8988T (cell line): ENCODE data around the gene NUP88.

Experiments
- DNase-seq: peaks from one replicate; pipeline ENCODE4 v3.0.0; 2011

Gene NUP88

DNA sequence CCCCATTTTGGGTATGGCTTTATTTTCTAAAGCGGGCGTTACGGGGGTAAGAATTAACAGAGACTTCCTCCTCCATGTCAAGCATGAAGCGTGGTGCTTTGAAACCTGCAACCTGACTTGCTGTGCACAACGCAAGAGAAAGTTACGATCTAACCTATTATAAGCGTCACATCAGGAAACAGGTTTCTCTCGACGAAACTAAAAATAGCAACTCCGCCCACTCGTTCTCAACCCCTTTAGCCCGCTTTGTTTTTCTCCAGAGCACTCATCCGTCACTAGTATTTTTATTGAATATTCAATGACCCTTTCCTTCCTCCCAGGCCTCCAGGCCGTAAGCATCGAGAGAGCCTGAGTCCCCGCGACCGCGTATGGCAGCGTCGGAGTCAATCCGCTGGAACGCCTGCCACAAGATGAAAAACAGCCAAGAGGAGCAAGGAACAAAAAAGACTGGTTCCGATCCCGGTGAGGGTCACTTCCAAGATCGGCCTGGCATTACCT, 555 bp downstream of the NUP88 start:
- DNase-seq: no peak

DNA sequence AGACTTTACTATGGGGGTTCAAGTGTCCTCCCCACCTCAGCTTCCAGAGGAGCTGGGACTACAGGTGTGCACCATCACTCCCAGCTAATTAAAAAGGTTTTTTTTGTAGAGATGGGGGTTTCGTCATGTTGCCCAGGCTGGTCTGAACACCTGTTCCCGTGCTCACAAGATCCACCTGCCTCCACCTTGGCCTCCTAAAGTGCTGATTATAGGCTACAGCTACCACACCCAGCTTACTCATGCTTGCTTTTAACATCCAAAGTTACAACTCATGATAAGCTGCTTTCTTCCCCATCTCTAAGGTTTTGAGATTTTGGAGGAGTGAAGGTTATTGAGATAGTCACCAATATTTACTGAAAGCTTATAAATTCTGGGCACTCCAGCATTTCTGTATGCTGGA, 2.6 kb downstream of the NUP88 start:
- no peak for DNase-seq

DNA sequence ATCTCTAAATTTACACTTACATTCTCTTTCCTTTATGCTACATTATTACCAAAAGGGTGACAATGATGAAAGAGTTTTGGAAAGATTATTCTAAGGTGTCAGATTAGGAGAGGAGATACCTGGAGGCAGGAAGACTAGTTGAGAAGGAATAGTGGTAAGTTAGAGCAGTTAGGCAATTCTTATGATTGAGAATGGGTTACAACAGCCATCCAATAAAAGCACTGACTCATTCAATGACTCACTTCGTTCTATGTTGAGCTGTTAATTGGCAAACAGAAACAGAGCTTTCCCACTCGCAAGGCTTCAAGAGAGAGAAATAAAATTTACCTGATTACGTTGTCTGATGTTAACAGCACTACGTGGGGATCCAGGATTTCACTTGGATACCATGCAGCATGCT, 5.8 kb downstream of the NUP88 start:
- no peak for DNase-seq

DNA sequence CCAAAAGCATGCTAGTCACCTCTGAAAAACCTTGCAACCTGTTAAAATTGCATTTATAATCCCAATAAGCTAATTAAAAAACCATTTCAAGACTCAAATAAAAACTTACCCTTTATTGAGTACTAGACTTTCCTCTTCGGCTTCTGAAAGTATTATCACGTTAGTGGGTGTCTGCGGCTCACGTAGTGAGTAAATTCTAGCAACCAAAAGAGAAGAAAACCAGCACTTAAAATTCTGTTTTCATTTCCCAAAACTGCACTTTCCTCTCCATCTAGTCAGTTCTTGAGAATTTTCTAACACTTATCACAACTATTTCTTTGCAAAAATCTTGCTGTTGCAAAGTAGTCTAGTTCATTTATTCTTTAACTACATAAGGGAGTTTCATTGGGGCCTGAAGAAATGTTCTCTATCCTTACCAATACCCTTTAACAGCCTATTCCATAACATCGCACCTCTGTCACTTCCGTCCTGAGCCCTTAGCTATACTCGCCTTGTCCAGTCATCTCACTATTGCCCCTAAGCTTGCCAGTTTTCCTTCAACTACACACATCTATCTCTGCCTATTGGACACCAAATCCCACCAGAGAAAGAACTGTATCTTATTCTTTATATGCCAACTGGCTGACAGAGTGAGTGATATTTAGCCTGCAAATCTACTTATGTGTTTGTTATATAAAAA, 8.7 kb downstream of the NUP88 start:
- DNase-seq: no peak

DNA sequence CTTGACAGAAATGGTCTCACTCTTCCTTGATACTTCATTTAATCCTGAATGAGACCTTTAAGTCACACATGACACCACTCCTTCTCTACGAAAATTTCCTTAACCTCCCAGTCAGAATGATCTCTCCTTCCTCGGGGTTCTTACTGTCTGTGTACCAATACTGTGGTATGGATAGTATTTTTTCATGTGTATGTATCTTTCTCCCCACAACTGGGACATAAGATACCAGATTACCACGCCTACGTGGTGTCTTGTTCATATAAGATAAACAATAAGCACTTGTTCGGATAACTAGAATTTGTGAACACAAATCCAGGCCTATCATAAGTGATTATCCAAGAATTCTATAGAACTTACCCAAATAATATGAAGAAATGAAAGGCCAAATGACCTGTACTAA, 11.3 kb downstream of the NUP88 start:
- DNase-seq: no peak

DNA sequence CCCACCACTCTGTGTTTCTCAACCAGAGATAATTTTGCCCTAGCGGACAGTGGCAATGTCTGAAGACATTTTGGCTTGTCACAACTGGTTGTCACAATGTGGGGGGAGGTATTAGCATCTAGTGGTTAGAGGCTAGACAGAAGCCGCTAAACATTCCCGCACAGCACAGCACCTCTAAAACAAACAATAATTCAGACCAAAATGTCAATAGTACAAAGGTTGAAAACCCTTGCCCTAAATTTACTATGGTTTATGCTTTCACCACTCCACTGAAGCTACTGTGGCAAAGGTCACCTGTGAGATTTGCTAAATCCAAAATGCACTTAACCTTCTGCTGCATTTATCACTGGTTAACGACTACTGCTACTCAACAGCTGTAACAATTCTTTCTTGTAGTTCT, 14.1 kb downstream of the NUP88 start:
- no peak for DNase-seq

DNA sequence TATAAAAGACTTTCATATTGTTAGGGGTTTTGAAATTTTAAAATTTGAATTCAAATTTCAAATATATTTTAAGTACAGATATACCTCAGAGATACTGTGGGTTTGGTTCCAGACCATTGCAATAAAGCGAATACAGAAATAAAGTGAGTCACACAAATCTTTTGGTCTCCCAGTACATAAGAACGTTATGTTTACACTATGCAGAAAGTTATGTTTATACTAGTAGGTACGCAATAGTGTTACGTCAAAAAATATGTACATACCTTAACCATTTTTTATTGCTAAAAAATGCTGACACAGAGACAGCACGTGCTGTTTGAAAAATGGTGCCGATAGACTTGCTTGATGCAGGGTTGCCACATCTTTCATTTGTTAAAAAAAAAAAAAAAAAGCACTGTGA, 19.7 kb downstream of the NUP88 start:
- no peak for DNase-seq

DNA sequence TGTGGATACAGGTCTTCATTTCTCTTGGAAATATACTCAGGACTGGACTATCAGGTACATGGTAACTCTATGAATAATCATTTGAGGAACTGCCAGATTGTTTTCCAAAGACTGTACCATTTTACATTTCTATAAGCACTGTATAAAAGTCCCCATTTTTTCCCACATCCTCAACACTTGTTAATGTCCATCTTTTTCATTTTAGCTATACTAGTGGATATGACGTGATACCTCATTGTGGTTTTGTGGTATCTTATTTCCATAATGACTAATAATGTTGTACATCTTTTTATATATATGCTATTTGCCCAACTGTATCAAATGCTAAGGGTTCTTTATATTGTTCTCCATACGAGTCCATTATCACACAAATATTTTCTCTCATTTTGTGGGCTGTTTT, 22.9 kb downstream of the NUP88 start:
- no peak for DNase-seq

DNA sequence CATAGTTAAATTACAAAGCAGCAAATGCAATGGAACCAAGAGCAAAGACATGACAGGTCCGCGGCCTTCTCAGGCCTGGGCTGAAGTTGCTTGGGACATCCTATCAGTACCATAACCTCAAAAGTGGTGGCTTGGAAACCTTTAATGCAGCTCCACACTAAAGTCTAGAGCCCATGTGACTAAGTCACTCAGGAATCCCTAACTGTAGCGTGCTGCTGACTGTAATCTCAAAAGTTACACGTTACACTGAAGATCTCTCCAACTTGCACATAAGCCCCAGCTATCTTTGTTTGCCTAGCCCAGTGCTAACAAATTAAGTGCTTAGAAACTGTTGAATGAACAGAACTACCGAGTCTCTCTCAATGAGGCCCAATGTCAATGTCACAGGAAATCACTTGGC, 27.8 kb downstream of the NUP88 start:
- no peak for DNase-seq

DNA sequence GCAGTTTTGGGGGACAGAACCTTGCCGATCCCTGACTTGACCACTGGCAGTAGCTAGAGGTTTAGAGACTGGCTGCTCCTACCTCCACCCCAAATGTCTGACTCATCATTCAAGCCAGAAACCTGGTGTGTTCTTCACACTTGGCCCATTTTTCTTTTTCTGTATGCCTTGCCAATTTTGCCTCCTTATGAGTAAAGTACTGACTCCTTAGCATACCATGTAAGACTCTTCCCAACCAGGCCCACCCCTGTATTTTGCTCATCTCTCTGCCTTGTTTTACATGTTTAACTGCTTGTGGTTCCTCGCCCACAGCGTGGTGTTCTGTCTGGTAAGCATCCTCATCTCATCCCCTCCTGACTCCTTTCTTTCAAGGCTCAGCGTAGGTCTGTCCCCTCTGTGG, 37.9 kb downstream of the NUP88 start:
- no peak for DNase-seq

DNA sequence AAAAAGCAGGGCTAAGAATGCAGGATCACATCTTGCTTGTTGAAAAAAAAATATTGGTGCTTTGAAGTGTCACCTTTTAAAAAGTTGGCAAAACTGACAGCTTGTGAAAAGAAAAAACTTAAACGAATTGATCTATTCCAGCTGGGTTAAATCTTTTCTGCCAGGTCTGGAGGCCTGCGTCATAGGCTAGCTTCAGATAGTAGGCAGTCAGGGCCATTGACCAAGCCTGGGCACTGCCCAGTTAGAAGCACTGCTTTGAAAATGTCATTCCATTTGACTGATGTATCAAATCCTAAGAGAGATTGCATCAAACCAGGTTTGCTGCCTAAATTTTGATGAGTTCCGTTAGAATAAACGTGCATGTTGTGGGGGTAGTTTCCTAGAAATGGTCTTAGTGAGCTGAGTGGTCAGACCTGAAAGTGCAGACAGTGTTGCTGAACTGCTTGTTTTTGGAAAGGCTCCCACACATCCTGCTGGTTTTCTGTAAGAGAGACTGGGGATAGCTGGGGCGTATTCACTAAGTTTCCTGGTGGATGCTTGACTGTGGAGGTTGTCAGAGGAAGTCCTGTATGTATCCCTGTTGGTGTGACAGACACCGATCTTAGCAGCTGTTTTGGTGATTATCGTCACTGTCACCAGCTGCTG, 38.8 kb downstream of the NUP88 start:
- DNase-seq: no peak

DNA sequence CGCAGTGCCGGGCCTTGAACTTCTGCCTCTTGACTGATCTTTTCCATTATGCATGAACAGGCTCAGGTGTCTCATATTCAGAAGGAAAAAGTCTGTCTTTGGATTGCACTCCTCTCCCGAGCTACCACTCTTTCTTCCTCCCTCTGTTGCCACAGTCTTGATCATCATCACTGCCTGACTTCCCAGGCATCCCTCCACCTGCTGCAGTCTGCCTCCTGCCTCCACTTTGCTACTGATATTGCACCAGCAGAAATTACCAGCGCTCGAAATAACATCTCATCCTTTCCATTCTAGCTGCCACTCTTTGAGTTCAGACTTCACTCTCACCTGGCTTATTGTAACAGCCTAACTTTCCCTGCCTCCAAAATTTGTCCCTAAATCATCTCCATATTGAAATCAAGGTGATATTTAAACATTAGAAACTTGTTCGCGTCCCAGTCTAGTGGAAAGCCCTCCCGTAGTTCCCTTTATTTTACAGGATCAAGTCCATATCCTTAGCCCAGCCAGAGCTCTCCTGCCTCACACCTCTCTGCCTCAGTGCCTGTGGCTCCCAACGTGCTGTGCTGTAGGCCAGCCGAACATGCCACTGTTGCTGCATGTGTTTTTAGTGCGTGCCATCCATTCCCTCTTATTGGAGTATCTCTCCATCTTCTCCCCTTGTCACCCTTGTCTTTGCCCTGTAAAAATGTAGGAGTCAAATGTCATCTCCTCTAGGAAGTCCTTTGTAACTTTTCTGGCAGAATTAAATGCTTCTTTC, 39.9 kb downstream of the NUP88 start:
- no peak for DNase-seq

DNA sequence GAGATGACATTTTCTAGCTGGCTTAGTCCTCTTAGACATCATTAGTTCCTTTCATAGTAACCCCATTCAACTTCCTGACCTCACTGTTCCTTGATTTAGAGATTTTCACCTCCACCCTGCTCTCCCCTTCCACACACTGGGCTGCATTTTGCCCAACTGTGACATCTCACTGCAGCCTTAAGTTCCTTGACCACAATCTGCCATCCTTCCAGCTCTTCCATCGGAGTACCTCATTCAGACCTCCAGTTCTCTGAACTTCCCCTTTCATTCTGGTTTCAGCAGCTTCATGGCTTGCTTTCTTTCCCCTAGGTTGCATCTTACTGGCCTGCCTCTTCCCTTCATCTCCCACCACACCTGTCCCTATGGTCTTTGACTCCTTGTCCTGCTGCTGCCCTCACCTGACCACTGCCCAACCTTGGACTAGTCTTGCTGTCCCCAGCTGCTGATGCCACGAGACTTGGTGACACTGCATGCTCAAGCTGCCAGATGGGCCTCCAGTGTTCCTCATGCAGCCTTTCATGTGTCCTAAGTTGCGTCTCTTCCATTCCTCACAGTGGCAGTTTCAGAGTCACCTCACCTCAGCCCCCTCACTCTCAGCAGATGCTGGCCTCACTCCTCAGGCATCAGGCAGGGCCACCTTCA, 40.8 kb downstream of the NUP88 start:
- DNase-seq: no peak

DNA sequence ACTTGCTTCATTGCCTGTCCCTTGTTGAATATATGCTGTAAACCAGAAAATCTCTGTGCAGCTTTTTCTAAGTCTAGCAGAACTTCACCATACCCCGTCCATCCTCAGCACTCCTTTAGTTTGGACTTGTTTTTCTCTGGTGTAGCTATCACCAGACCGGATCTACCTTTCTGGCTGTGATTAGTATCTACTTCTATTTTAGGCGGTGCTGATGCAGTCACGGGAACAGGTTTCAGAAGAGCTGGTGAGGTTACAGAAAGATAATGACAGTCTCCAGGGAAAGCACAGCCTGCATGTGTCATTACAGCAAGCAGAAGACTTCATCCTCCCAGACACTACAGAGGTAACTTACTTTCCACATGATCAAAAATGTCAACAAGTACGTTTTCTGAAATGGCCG, 46.4 kb downstream of the NUP88 start:
- no peak for DNase-seq

DNA sequence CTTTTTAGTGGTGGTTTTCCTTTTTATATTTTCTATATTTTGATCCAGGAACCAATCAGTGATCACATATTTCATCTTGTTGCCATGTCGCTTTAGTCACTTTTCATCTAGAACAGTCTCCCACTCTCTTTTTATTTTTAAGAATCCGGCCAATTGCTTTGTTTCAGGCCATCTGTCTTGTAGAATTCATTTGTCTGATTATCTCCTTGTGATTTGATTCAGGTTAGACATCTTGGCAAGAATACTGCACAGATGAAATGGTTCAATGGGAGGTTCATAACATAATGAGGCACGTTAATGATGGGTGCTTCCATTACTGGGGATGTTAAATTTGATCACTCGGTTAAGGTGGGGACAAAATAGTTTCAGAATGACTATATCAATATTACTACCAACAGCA, 49.1 kb downstream of the NUP88 start:
- DNase-seq: no peak

DNA sequence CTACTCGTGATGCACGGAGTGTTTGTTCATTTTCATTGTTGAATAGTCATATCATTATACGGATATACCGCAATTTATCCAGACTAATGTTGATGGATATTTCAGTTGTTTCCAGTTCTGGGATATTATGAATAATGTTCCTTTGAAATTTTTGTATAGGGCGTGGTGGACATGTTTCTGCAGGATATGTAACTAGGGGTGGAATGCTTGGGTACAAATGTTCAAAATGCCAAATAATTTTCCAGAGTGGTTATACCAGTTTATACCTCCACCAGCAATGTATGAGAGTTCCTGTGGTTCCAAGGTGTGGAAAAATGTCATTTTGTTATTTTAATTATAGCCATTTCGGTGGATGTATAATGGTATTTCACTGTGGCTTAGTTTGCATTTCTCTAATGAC, 53.6 kb downstream of the NUP88 start:
- no peak for DNase-seq

DNA sequence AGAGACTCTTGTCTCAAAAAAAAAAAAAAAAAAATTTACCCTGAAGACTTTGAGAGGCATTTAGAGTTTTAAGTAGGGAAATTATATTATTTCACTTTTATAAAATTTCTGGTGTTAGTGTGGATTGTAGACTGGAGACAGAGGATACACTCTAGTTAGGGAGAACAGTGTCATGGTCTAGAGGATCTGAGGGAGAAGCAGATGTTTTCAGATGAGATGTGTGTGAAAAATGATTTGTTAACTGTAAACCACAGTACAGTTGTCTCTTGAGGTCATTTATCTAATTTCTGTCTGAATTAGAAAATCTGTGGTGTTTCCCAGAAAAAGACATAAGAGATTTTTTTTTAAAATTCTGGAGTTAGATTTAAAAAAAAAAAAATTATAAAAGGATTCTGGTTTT, 54.8 kb downstream of the NUP88 start:
- DNase-seq: no peak

DNA sequence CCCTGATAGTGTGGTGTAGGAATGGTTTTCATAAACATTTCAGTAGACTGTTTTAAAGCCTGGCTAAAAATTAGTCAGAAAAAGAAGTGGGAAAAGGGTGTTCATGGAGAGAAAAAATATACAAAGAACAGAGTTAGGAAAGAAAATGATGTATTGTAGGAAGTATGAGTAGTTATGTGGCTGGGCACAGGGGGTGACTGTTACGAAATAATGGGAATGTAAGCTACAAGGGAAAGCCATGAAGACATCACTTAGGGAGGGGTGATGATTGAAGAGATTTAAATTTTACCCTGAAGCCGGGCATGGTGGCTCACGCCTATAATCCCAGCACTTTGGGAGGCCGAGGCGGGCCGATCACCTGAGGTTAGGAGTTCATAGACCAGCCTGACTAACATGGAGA, 55.3 kb downstream of the NUP88 start:
- no peak for DNase-seq

DNA sequence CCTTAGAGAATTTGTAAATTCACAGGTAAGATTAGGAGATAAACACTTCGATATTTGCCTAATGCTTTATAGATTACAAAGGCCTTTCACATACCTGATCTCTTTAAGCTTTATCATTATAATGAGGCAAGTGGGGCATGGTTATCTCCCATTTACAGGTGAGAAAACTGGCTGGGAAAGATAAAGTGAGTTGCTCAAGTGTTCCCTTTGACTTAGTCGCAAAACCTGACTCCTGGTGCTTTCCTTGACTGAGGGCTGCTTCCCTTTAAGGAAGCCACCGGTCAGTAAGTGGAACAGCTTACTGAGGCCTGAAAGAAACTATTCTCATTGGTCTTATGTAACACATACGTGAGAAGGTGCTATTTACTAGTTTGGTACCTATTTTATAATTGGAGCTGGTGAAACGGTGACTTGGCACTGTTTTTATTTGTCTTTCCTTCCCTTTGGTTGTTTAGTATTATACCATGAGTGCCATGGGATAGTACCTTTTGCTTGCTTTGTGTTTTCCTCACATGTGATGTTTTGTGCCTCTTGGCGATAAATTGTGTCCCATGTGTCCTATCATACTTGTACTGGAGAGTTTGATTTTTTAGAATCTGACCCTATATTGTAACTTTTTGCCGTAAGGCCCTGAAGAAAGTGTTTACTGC, 57.2 kb downstream of the NUP88 start:
- DNase-seq: no peak

DNA sequence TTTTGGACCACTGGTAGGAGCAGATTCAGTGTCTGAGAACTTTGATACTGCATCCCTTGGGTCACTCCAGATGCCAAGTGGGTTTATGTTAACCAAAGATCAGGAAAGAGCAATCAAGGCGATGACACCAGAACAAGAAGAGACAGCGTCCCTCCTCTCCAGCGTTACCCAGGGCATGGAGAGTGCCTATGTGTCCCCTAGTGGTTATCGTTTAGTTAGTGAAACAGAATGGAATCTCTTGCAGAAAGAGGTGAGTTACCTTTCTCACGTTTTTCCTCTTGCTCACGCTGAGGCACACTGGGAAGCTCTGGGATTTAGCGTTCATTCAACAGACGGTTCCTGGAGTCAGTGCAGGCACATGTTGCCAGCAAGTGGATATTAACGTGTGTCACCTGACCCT, 58.0 kb downstream of the NUP88 start:
- no peak for DNase-seq

DNA sequence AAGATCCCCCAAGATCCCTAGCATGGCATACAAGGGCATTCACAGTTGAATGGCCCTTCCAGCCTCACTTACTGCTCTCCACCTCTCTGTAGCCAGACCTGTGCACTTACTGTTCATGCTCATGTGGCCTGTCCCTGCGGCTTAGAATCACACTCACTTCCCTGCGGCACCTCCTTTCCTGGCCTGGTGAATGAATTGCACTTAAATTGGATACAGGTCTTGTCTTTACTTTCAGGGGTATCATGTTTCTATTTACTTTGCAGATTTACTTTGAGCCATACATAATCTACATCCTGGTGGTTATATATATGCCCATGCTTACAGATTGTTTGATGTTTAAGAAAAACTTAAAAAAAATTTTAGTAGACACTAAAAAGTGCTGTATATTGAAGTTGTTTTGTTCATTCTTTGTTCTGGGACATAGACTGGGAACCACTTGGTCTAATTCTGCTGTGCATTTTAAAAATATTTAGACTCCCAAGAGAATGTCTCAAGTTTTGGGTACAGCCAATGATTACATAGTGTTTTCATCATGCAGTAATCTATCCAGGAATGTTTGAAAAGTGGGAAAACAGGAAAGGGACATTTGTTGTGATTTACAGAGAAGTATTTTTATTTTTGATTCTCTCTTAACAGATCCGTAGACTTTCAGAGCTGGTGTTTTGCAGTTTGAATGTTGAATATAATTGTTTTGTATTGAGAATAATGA, 63.9 kb downstream of the NUP88 start:
- no peak for DNase-seq

DNA sequence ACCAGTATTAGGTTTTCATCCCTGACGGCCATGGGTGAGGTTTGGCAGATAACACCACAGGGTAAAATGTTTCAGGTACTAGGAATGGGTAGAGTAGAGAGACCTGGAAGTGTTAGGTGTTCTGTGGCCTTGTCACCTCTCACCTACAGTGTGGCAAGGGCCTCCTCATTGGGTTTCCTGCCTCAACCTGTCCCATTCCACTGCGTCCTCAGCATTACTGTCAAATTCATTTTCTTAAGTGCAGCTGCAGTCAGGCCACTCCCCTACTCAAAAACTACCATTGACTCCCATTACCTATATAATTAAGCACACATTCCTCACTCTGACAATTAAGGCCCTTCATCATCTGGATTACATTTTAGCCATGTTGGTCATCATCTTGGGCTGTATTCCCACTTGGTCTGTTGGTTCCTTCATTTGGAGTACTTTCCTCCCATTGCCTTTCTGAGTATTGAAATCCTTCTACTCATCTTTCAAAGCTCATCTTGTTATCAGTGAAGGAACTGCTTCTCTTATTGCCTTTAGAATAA, 64.5 kb downstream of the NUP88 start:
- no peak for DNase-seq
